BJ (cell line): ENCODE measurements around the gene RFX6. TPM values are rescaled to one million over a fixed set of nuclear protein-coding genes. Genes with fewer than 3 reads are reported as not detected.

ENCODE experiments used
- CTCF ChIA-PET: fragments of 350-600 bp; formaldehyde crosslinking; extraction: SDS; loops from one replicate; lab custom pipeline; 2021; ENCODE audit warnings: antibody characterized with exemption, inconsistent platforms; lab: Yijun Ruan, JAX
- POLR2A ChIA-PET: fragments of 300-600 bp; sonication (Branson Sonifier 250); formaldehyde crosslinking; extraction: SDS; loops from one replicate; lab custom pipeline; 2021; ENCODE audit warnings: antibody characterized with exemption; lab: Charles Lee
- DNase-seq: peaks from one replicate; pipeline ENCODE4 v3.0.0-alpha.2; 2011; ENCODE audit warnings: low read depth
- H3K27me3 ChIP-seq: 2 replicates; pipeline ENCODE4 v1.6.0; 2011; ENCODE audit warnings: low read length; ENCODE audit not compliant: control insufficient read depth, insufficient read depth
- H3K36me3 ChIP-seq: 2 replicates; pipeline ENCODE4 v1.5.1; 2011; ENCODE audit warnings: low read length; ENCODE audit not compliant: control insufficient read depth, insufficient read depth
- H3K4me3 ChIP-seq: 2 replicates; pipeline ENCODE4 v1.5.1; 2011; ENCODE audit warnings: low read depth, mild to moderate bottlenecking, control low read depth, low read length
- CTCF ChIP-seq: IDR thresholded peaks from 2 replicates; pipeline ENCODE4 v1.5.1; 2011; ENCODE audit warnings: low read depth, mild to moderate bottlenecking, control low read depth, inconsistent platforms, low read length, moderate library complexity; ENCODE audit not compliant: insufficient read depth
- polyA plus RNA-seq: library from polyadenylated mRNA; depleted of rRNA; stranded (reverse); fragments of >200 nt; gene quantifications from 2 replicates; pipeline ENCODE4 v1.2.3, GENCODE V29; 2011

RFX6 gene
- polyA plus RNA-seq, 1 experiment: not detected

- TF ChIP-seq CTCF: no peak
- H3K4me3 ChIP-seq: no peak overlapping the region
- no peak for DNase-seq
- H3K36me3 ChIP-seq: no peaks in the 10 kb centered on the region
- ChIA-PET POLR2A (no interaction called here), CTCF (no interaction called here)
- no peaks in the 10 kb centered on the region for H3K27me3 ChIP-seq
These were observed 17.6 kb downstream of the RFX6 start for GRCh38 chr6:116894669-116895068.

DNA sequence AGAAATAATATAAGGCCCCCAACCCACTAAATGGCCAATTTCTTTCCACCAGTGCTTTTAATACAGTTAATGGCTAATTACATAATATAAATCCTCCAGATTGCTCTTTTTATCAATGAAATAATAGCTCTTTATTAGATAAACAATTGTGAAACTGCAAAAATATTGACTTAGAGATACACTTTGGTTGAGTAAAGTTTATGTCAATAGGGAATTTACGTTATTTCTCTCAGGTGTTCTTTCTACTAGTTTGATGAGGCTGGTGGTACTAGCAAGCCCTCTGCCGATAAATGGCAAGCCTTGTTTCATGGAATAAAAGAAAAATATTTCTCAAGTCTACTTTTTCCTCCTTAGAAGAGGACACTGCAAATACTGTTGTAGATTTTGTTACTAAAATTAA lies 18.9 kb downstream of the RFX6 start:
- H3K27me3 ChIP-seq: no peaks in the 10 kb centered on the region
- no peak for TF ChIP-seq CTCF
- ChIA-PET CTCF (no interaction called here), POLR2A (no interaction called here)
- DNase-seq: no peak
- H3K36me3 ChIP-seq: no peaks in the 10 kb centered on the region
- no peak overlapping the region for H3K4me3 ChIP-seq

DNA sequence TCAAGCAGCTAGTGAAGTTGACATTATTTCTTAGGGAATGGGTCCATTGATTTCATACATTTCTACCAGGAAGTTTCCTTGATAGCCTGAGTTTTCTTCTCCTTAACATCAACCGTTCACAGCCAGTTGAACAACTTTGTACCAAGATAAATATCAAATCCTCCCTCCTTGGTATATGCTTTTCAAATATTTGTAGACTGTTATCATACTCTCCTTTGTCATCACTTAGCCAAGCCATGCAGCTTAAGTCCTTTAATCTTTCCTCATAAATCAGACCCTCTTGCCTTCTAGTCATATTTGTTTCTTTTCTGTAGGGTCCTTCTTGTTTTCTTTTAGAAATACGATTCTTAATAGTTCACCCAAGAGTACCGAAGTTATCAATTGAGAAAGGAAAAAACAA lies 25.6 kb downstream of the RFX6 start:
- TF ChIP-seq CTCF: no peak
- Histone ChIP-seq H3K4me3 (no peak overlapping the region), H3K36me3 (no peaks in the 10 kb centered on the region), H3K27me3 (no peaks in the 10 kb centered on the region; the same call in 1 of the 2 replicates)
- ChIA-PET CTCF (no interaction called here), POLR2A (no interaction called here)
- no peak for DNase-seq

GRCh38 chr6:116922853-116923548 lies 46.0 kb downstream of the RFX6 start:
- Histone ChIP-seq H3K36me3 (no peaks in the 10 kb centered on the region), H3K27me3 (0 out of 2 replicates have a peak, but pooled peaks cover 1% of the 10 kb centered on the region), H3K4me3 (no peak overlapping the region)
- DNase-seq: no peak
- CTCF ChIA-PET: no interaction called here
- POLR2A ChIA-PET: no interaction called here
- TF ChIP-seq CTCF: no peak

- no peak for DNase-seq
- 0 out of 2 replicates have a peak, but pooled peaks cover 1% of the 10 kb centered on the region for H3K27me3 ChIP-seq
- H3K36me3 ChIP-seq: no peaks in the 10 kb centered on the region
- H3K4me3 ChIP-seq: no peak overlapping the region
- ChIA-PET CTCF (no interaction called here), POLR2A (no interaction called here)
- no peak for TF ChIP-seq CTCF
These were observed 47.2 kb downstream of the RFX6 start for GRCh38 chr6:116924245-116924644.
